ENCODE measurements around the gene VSTM5. TPM values are rescaled to one million over a fixed set of nuclear protein-coding genes. Genes with fewer than 3 reads are reported as not detected.

Gene VSTM5
- total RNA-seq, 1 experiment from 2014 or later, result not detected

GRCh38 chr11:93804879-93805278 lies 45.5 kb downstream of the VSTM5 start:
- no peaks in the 10 kb centered on the region for H3K9me3 ChIP-seq (ENCODE audit: control insufficient read depth in 1 of 2, insufficient read depth in 1 of 2, low read depth in 1 of 2, low read length in 2 of 2)
- POLR2A ChIA-PET, result no interaction called here
- no peak for ATAC-seq
- H3K27ac ChIP-seq (ENCODE audit: low read depth, low read length), result no peak overlapping the region
- TSS peak; percentile 3 for BruUV-seq (replicated peaks)
- intact Hi-C loops (cut with micrococcal nuclease), result no loop called here
- peaks cover 59% of the 10 kb centered on the region for H3K79me2 ChIP-seq (ENCODE audit: insufficient read depth, low read length)
- no peak overlapping the region for H3K4me3 ChIP-seq (replicated peaks in 1 of 2; ENCODE audit: low read depth in 1 of 2, low read length in 2 of 2)
- peaks cover 16% of the 10 kb centered on the region; the same call in 1 of the 2 replicates for H4K20me1 ChIP-seq (ENCODE audit: insufficient read depth)
- H3K4me2 ChIP-seq (ENCODE audit: low read length), result no peak overlapping the region
- CTCF ChIA-PET, result no interaction called here
- H3K4me1 ChIP-seq (ENCODE audit: control insufficient read depth in 1 of 2, insufficient read depth in 2 of 2, low read length in 2 of 2), result no peaks in the 10 kb centered on the region
- TF ChIP-seq SIN3A (IDR thresholded peaks at IDR 0.05; ENCODE audit: low read depth) (no peak), TCF7L2 (IDR thresholded peaks at IDR 0.05; ENCODE audit: borderline replicate concordance, extremely low read depth, insufficient read depth, insufficient read length) (no peak), EGR1 (IDR thresholded peaks at IDR 0.05; ENCODE audit: low read depth) (no peak)
- DNase-seq (ENCODE audit: low read depth, low spot score), result no peak
- peaks cover 54 to 60% of the 10 kb centered on the region in 2 experiments; a peak in 3 of 4 replicates for H3K36me3 ChIP-seq (ENCODE audit: control insufficient read depth in 1 of 2, insufficient read depth in 2 of 2, low read length in 2 of 2)
- RAD21 ChIA-PET (ENCODE audit: low non-redundant PET in 1 of 2, low total read pairs in 2 of 2, uncharacterized antibody in 2 of 2, unreplicated experiment in 2 of 2), result no interaction called here
- no peak overlapping the region for H3K9ac ChIP-seq (ENCODE audit: low read length)
- no peaks in the 10 kb centered on the region for H3K27me3 ChIP-seq (ENCODE audit: insufficient read depth, low read length)
- no peaks in the 10 kb centered on the region for H3K9me2 ChIP-seq (ENCODE audit: insufficient read depth)
- no peak overlapping the region for H2AFZ ChIP-seq (ENCODE audit: low read depth, low read length, poor library complexity, severe bottlenecking)

DNA sequence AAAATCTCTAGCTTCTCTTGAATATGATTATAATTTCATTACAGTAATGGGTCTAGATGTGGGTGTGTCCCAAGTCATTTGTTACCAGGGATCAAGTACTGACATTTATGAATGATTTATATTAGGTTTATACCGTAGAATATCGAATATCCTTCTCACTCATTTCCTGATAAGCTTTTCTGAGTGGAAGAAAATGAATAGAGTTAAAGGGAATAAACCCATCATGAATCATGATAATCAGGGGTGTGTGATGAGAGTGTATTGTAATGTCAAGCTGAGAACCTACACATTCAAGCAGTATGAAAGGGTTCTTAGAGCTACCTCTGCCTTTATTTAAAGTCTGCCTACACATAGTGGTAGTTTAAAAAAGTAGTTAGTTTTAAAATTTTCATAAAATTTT lies 49.1 kb downstream of the VSTM5 start:
- TF ChIP-seq ZNF274 (IDR thresholded peaks at IDR 0.05; ENCODE audit: low read depth, low read length) (no peak), POLR2A (IDR thresholded peaks at IDR 0.05; ENCODE audit: borderline replicate concordance, extremely low read depth, insufficient read depth, insufficient read length) (no peak), CEBPB (IDR thresholded peaks at IDR 0.05; ENCODE audit: low read depth) (no peak), EZH2phosphoT487 (IDR thresholded peaks at IDR 0.05; ENCODE audit: borderline replicate concordance) (no peak), SIN3A (IDR thresholded peaks at IDR 0.05; ENCODE audit: low read depth) (no peak), YY1 (IDR thresholded peaks at IDR 0.05; ENCODE audit: extremely low read depth, insufficient replicate concordance, low read depth, low read length) (no peak), POLR2AphosphoS5 (IDR thresholded peaks at IDR 0.05; ENCODE audit: low read depth, low read length) (no peak), SRF (IDR thresholded peaks at IDR 0.05; ENCODE audit: low read depth) (no peak), FOSL1 (IDR thresholded peaks at IDR 0.05; ENCODE audit: low read depth) (no peak), REST (IDR thresholded peaks at IDR 0.05; ENCODE audit: low read depth) (no peak), JUND (IDR thresholded peaks at IDR 0.05) (no peak)
- TF ChIP-seq, protein P1, sequence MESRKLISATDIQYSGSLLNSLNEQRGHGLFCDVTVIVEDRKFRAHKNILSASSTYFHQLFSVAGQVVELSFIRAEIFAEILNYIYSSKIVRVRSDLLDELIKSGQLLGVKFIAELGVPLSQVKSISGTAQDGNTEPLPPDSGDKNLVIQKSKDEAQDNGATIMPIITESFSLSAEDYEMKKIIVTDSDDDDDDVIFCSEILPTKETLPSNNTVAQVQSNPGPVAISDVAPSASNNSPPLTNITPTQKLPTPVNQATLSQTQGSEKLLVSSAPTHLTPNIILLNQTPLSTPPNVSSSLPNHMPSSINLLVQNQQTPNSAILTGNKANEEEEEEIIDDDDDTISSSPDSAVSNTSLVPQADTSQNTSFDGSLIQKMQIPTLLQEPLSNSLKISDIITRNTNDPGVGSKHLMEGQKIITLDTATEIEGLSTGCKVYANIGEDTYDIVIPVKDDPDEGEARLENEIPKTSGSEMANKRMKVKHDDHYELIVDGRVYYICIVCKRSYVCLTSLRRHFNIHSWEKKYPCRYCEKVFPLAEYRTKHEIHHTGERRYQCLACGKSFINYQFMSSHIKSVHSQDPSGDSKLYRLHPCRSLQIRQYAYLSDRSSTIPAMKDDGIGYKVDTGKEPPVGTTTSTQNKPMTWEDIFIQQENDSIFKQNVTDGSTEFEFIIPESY (IDR thresholded peaks at IDR 0.05; ENCODE audit: extremely low read depth, insufficient replicate concordance, low read length), result no peak
- Histone ChIP-seq H3K9me2 (ENCODE audit: insufficient read depth) (no peaks in the 10 kb centered on the region), H3K79me2 (ENCODE audit: insufficient read depth, low read length) (peaks cover 68% of the 10 kb centered on the region), H3K4me2 (ENCODE audit: low read length) (no peak overlapping the region), H3K27me3 (ENCODE audit: insufficient read depth, low read length) (no peaks in the 10 kb centered on the region), H3K27ac (ENCODE audit: low read depth, low read length) (no peak overlapping the region), H4K20me1 (ENCODE audit: insufficient read depth) (peaks cover 16% of the 10 kb centered on the region; the same call in 1 of the 2 replicates), H3K4me1 (ENCODE audit: control insufficient read depth in 1 of 2, insufficient read depth in 2 of 2, low read length in 2 of 2) (no peaks in the 10 kb centered on the region), H3K36me3 (ENCODE audit: control insufficient read depth in 1 of 2, insufficient read depth in 2 of 2, low read length in 2 of 2) (peaks cover 54 to 63% of the 10 kb centered on the region in 2 experiments), H3K9me3 (ENCODE audit: control insufficient read depth in 1 of 2, insufficient read depth in 1 of 2, low read depth in 1 of 2, low read length in 2 of 2) (no peaks in the 10 kb centered on the region), H3K4me3 (replicated peaks in 1 of 2; ENCODE audit: low read depth in 1 of 2, low read length in 2 of 2) (no peak overlapping the region), H2AFZ (ENCODE audit: low read depth, low read length, poor library complexity, severe bottlenecking) (no peak overlapping the region), H3K9ac (ENCODE audit: low read length) (no peak overlapping the region)
- ChIA-PET RAD21 (ENCODE audit: low non-redundant PET in 1 of 2, low total read pairs in 2 of 2, uncharacterized antibody in 2 of 2, unreplicated experiment in 2 of 2) (no interaction called here), CTCF (no interaction called here), POLR2A (interaction anchor here (1.1 to 2.4 kb wide), 2 partner anchors 17 to 60 kb away, joined by 4 to 10 read pairs; partner anchors contain the start of genes C11orf54, MED17 and TAF1D)
- no TSS peak for BruUV-seq (replicated peaks)
- intact Hi-C loops (cut with micrococcal nuclease), result no loop called here
- no peak for ATAC-seq
- DNase-seq (ENCODE audit: low read depth, low spot score), result no peak

Data from HCT116 (cell line).